ENCODE results near the gene CHD5.

Gene CHD5

DNA sequence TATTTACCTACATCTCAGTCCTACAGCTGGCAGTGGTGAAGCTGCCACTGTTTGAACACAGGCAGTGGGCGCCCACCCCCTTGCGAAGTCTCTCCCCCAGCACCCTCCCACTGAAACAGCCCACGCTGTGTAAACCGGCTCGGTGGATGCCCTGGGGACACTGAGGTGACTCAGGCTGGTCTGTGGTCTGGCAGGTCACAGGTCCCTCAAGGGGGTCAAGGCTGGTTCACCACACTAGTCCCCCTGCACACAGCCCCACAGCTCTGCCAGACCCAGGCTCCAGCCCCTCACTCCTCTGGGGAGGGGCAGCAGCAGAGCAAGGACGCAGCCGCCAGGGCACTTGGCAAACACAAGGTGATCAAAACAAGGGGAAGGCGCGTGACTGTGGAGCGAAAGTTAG lies 7.6 kb downstream of the CHD5 start:
- no peak for DNase-seq (ENCODE audit: low read depth)

DNA sequence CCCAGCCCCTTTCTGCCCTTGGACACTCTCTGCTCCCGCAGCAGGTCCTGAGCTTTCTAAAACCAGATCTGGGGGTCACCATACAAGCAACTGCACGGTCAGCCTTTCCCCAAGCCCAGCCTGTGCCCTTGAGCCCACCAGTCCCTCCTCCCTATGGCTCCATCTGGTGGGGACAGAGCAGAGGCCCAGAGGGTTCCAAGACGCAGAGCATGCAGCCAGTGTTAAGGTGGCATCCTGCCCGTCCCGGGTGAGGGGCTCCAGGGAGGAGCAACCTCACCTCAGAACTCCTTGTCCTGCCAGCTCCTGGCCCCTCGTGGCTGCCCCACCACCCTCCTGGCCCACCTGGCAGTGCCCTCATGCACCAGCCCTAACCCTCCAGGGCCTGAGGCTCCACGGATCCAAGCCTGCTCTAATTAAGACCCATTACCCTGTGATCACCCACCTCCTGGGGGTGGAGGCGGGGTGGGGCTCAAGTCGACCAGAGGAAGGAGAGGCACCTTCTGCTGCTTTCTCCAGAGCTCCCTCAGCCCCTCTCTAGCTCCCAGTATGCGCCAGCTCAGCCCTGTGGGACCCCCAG lies 8.5 kb downstream of the CHD5 start:
- no peak for DNase-seq (ENCODE audit: low read depth)

DNA sequence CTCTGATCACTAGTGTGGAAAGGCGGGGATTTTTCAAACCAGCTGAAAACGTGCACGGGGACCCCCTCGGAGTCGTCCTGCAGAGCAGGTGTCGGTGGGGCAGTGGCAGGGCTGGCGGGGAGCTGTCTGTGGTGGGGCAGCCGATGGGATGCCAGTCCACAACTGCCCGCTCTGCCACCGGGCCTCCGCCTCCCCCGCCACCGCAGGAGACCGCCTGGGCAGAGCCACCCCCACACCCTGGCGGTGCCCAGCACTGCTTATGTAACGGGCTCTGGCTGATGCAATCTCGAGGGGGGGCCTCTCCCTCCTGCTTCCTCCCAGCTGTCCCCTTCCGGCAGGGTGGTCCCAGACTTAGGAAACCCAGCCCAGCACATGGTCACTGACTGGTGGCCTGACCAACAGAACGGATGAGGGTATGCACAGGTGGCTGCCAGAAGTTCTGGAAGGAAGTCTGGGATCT lies 9.3 kb downstream of the CHD5 start:
- DNase-seq (ENCODE audit: low read depth): no peak

DNA sequence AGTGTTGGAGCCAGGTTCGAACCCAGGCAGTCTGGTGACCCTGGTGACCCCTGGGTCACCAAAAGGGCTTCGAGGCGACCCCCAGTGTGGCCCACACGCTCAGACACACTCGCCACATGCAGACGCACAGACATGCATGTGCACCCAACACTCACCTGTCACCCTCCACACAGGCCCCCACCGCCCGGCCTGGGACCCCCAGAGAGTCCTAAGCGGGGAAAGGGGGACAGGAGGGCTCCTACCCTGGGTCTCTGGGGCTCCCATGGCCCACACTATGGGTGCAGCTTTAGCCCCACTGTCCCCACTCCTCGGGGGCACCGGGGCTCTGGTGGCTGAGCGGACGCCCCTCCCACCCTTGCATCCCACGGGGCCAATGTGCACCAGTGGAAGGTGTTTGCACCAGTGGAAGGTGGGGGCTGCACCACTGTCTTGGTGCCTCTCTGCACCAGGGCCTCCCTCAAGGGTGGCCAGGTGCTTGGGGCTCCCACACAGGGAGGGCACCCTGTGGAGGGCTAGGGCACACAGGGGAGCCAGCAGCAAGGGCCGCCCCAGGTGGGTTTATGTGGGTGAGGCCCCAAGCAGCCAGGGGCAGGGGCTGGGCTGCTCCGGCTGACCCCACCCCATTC lies 9.9 kb downstream of the CHD5 start:
- DNase-seq (ENCODE audit: low read depth): no peak

DNA sequence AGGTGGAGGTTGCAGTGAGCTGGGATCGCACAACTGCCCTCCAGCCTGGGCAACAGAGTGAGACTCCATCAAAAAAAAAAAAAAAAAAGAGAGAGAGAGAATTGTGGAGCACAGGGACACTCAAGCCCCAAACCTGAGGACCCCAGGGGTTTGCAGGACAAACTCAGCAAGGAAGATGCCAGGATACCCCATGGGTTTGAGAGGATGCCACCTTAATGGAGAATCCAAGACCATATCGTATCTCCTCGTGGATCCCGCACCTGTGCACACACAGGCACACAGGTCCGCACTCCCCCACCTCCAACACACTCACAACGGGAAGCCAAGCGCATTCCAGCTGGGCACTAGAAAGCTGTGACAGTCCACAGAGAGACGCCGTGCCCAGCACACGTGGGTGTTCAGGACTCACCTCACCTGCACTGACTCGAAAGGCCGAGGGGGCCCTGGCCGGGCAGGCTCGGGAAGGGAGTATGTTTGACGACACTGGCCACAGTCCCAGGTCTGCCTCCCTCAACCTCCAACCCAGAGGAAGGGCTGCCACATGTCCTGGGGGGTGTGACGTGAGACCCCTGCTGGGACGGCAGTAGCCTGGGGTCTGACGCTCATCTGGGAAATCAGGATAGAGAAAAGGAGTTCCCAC lies 11.1 kb downstream of the CHD5 start:
- DNase-seq (ENCODE audit: low read depth): no peak

DNA sequence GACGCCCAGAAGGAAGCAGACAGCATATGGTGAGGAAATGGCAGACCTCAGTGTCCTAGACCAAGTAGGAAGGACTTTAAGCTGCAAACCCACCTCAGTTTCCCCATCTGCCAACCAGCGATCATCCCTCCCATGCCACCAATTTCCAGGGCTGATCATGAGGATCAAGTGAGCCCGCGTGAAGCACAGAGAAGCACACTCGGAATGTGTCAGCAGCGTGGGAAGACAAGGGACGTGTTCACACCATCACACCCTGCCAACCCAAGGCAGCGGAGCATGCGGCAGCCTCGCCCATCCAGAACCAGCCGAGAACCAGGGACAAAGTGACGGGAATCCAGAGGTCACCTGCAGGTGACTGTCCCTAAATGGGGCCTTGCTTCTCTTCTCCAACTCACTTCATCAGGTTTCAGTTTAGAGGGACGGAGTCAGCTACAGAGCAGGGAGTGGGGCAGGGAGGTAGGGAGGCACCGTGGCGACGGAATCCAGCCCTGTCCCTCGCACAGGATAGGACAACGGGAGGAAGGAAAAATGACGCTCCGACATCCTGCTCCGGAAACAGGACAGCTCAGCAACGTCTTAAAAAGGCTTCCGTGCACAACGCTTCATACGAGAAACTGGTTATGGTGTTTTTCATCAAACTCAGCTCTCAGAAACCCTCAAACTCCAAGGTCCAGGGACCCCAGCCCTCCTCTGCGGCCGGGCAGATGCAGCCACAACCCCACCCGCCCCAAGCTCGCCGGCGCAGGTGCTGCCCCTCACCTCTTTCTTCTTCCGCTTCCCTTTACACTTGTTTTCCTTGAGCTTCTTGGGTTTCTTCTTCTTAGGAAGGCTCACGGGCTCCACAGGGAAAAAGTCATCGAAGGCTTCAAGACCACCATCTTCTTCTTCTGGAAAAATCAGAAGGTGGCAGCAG lies 12.5 kb downstream of the CHD5 start:
- DNase-seq (ENCODE audit: low read depth): no peak

DNA sequence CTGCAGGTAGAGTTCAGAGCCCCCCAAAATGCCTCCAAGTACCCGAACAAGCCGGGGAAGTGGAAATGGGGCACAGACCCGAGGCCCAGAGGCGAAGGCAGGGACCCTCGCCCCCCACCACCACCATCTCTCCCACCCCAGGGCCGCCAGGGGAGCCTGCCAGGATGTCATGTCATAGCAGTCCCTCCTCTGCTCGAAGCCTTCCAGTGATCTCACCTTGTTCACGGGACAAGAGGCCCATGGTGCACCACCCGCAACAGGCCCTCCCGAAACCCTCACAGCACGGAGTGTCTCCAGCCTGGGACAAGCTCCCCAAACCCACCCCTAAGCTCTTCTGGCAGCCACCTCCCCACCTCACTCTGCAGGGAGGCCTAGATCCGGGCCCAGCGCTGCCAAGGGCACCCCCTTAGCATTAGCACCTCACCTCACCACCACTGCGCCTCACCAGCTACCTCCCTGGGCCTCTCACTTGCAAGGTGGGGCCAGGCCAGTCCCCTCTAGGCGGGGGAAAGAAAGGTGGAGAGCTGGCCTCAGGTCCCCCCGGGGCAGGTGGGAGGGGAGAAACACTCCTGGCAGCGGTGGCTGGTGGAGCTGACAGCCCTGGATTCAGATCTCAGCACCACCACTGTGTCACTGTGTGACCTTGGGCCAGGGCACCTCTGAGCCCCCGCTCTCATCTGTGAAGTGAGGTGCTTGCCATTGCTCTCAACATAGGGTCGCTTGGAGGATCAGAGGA lies 13.3 kb downstream of the CHD5 start:
- DNase-seq (ENCODE audit: low read depth): no peak

DNA sequence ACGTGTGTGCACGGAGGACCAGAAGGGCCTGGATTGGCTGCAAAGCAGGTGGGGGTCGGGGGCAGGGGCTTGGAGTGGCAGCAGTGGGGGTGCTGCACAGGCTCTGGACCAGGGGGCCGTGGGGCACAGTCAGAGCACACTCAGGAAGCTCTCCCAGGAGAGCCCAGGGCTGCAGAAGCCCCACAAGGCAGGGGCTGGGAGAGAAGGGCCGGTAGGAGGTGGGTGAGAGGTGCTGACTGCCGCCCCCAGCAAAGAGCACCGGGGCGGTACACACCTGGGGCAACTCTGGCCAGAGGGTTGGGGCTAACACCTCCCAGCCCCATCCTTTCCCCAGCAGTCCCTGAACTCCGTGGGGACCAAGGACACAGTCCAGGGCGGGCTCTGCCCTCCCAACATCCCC lies 13.9 kb downstream of the CHD5 start:
- no peak for DNase-seq (ENCODE audit: low read depth)

DNA sequence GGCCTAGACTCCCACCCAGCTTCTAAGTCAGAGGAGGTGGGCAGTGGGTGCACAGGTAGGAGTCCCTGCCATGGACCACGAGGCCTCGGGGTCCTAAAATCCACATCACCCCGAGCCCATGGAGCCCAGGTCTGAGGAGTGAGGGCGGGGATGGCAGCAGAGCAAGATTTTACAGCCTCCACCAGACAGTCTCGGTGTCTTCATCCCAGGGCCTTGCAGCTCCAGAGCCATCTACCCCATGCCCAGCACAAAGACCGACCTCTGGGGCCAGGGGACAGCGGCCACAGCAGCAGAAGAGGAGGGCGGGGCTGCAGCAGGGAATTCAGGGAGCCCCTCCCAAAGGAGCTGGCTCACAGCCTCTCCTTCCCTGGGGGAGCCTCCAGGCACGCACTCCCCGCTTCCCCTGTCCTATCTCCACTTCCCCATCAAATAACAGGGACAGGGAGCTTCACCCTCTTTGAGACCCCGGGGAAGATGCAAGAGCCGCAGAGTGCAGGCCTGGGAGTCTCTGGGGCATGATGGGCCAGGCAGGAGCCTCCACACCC lies 14.6 kb downstream of the CHD5 start:
- no peak for DNase-seq (ENCODE audit: low read depth)

DNA sequence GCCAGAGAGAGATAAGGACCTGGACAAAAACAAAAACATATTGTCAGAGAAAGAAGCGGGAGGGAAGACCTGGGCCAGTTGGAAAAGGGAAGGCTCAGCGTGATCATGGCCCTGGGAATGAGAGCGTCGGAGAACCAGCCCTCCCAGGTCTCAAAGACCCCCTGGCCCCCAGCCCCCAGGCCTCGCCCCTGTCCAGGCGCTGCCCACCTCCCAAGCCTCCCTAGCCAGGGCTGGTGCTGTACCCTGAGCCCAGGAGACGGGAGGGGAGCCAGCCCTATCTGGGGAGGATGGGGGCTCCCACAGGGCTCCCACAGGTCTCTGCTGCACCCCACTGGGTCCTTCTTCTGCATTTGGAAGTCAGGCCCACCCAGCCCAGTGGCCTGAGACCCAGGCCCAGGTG lies 15.1 kb downstream of the CHD5 start:
- no peak for DNase-seq (ENCODE audit: low read depth)

DNA sequence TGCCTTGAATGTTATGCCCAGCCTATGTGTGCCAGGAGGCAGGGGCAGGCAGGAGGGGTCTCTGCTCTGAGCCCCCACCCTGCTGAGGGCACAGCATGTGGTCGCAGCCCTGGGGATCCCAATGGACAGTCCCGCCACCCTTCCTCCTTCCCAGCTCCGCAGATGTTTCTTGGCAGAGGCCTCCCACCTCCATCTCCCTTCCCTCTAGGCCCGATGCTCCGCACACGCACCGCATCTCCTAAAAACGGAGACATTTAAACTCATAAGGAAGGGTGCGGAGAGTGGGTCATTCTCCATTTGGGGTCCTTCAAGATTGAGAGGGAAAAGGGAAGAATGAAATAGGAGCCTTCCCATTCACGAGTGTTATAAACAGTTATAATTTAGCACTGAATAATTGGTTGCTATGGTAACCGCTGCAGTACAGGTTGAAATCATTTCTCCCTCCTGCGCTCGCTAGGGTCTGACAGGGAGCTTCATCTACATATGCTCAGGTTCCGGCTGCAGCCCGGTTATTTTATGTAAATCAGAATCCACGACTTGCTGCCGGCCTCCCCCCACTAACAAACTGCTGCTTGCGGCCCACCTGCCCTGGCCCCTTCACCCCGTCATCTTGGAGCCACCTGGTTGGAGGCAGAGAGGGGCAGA lies 16.0 kb downstream of the CHD5 start:
- no peak for DNase-seq (ENCODE audit: low read depth)

DNA sequence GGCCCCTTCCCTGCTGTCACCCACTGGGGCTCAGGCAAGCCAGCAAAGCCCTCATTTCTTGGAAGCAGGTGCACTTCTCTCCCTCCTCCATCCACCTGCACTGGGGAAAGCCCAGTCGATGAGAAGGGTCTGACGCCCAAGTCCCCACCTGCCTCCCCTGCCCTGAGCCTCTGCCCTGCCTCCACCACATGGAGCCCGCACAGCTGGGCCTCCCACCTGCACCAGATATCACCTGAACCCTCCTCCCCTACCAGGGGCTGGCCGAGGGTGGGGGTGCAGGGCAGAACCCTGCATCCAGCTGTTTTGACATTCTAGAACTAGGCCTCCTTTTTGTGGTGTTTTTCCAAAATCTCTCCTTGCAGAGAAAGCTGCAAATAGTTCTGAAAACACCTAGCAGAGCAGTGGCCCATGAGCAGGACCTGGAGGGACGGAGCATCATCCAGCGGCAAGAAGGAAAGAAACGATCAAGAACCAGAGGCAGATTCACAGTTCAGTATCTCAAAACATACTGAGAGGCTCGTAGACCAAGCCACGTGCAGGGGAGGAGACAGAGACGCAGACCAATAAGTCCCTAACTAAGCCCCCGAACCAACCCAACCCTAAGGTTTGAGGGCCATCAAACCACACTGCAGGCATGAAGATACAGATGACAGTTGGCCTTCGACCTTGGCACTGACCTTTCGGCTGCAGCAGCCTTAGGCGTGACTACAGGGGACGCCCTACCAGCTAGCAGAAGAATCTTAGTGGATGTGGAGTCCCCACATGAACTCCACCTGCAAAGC lies 16.7 kb downstream of the CHD5 start:
- DNase-seq (ENCODE audit: low read depth): no peak

DNA sequence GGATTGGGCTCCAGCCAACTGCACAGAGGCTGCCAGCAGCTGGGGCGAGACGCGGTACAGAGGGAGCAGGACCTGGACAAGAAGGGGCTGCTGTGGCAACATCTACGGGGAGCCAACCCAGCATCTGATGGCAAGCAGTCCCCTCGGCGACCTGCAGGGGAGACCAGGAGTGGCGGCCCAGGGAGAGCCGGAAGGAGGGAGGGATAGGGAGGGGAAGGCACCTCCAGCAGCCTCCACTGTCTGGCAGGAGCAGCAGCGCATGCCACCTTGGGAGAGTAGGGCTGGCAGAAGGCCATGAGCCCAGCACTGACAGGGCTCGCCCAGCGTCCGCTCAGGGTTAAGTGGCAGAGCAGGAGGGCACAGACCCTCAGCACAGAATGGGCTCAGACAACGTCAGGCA lies 17.3 kb downstream of the CHD5 start:
- no peak for DNase-seq (ENCODE audit: low read depth)

DNA sequence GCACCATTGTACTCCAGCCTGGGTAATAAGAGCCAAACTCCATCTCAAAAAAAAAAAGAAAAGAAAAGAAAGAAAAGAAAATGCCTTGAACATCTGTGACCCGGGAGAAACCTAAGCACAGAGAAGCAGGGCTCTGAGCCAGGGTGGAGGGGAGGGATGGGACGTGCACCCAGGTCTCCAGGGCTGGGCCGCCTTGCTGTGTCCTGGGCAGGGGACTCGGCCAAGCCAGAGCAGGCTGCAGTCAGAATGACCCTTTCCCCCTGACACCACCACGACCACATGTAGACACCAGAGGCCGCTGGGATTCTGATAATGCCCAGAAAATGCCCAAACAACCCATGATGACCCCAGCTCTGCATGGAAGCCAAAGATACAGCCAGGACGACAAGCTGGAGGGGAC lies 17.8 kb downstream of the CHD5 start:
- DNase-seq (ENCODE audit: low read depth): no peak

DNA sequence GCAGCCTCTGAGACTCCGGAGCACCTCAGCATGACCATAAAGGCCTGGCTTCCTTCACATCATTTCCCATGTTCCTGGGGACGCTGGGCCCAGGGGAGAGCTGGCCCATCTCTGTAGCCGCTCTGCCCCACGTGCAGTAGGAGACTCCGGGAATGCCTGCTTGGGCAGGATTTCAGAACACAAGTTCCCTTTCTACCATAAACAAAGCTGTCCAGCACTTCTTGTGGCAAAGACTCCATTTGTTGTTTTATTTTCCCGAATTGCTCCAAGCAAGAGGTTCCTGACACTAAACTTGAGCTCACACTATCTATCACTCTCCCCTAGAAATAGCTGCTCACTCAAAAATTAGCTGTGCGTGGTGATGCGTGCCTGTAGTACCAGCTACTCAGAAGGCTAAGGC lies 21.9 kb downstream of the CHD5 start:
- DNase-seq (ENCODE audit: low read depth): no peak

DNA sequence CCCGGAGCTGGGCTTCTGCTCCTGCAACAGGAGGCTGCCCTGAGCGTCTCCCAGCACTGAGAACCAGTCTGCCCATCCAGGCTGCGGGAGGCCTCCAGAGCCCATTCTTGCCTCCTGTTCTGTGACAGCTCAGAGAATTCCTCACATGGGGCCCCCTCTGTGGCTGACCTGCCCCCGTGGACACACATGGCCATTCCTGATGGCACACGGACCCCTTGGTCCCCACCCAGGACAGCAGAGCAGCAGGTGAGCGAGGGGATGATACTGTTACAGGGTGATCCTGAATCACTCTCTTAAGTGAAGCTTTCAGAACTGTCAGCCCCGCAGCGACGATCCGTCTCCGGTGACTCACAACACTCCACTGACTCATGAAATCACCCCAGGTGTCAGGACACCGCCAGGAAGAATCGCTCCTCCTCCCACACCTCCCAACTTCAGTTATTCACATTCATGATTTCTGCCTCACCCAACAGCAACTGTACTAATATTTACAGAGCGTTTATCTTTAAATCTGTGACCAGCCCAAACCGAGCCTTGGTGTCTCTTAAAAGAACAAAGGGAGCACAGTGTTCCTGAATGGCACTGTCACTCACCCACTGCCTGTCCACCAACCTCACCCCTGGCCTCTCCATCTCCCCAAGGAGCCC lies 22.5 kb downstream of the CHD5 start:
- DNase-seq (ENCODE audit: low read depth): no peak

DNA sequence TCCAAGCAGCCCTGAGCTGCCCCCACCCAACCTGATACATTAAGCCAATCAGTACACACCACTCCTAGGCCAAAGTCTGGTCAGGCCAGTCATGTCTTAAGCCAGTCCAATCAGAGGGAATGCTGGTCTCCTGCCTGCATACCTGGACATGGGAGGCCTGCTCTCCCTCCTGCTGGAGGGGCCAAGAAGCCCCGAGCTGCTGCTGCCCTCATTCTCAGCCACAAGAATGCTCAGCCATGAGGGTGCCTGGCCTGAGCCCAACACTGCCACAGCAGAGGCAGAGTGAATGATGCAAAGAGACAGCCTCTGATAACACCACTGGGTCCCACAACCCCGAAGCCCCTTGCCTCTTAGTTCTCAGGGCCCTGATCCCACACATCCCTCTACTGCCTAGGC lies 23.0 kb downstream of the CHD5 start:
- DNase-seq (ENCODE audit: low read depth): no peak

DNA sequence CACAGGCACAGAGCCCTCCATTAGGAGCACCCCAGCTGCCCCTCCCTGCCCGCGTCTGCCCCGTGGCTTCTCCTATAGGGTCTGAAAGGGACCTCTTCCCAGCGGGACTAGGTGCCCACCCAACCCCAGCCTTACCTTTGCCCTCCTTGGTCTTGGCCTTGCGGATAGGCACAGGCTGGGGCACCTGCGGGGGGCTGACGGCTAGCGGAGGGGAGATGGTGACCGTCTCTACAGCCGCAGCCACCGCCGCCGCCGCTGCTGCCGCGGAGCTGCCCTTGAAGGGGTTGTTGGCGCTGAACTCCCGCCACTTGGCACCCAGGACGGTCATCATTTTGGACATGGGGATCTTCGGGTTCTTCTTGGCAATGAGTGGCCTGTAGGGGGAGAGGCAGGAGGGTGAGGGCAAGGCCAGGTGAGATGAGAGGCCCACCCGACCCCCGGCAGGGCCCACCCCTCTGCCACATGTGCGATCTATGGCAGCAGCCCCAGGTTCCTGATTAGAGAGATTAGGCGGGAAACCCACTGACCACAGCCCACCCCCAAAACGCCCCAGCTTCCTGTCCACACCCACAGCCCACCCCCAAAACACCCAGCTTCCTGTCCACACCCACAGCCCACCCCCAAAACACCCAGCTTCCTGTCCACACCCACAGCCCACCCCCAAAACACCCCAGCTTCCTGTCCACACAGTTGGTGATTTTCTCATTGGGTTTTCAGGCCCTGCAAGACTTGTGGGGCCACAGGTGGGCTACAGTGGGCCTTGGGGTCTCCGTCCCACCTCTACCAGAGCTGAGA lies 25.4 kb downstream of the CHD5 start:
- DNase-seq (ENCODE audit: low read depth): no peak

DNA sequence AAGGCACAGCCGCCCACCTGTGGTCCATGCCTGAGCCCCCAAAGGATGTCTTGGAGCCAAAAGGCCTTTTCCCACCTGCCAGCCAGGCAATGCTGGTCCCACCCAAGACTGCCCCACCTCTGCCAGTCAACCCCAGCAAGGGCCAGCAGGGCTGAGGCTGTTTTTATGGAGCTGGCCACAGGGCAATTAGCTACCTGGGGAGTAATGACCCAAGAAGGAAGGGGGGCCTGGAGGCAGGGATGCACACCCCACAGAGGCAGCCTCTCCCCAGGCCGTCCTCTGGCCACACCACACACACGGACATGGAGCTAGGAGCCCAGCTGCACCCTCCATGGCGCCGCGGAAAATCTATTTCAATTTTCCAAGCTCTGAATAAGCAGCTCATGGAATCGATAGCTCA lies 27.2 kb downstream of the CHD5 start:
- DNase-seq (ENCODE audit: low read depth): no peak
